Epithelial cell of prostate (primary cell): ENCODE results near the gene DNAJC6.

Experiments
- DNase-seq: peaks from one replicate; pipeline ENCODE4 v3.0.0-alpha.2; 2011; ENCODE audit warnings: low read depth, low spot score
- H3K27ac ChIP-seq: fragments of 450-650 bp; 2 replicates; pipeline ENCODE4 v1.5.1; 2017; ENCODE audit warnings: mild to moderate bottlenecking

The DNAJC6 gene

GRCh38 chr1:65393928-65394327, 84.6 kb downstream of the DNAJC6 start:
- no peak for DNase-seq
- H3K27ac ChIP-seq = no peak overlapping the region

- H3K27ac ChIP-seq = no peak overlapping the region
- no peak for DNase-seq
Observed at GRCh38 chr1:65395887-65396612, 86.7 kb downstream of the DNAJC6 start.

GRCh38 chr1:65398083-65398482, 88.7 kb downstream of the DNAJC6 start:
- no peak for DNase-seq
- no peak overlapping the region for H3K27ac ChIP-seq

- DNase-seq = no peak
- no peak overlapping the region for H3K27ac ChIP-seq
Observed at GRCh38 chr1:65399003-65399402, 89.7 kb downstream of the DNAJC6 start.

GRCh38 chr1:65401612-65402011, 92.3 kb downstream of the DNAJC6 start:
- no peak for DNase-seq

GRCh38 chr1:65404941-65405340, 95.6 kb downstream of the DNAJC6 start:
- no peak for DNase-seq
- H3K27ac ChIP-seq = no peak overlapping the region

More at GRCh38 chr1:65401612-65402011, 92.3 kb downstream of the DNAJC6 start:
- no peak overlapping the region for H3K27ac ChIP-seq

GRCh38 chr1:65407877-65408276, 98.5 kb downstream of the DNAJC6 start:
- no peak for DNase-seq
- H3K27ac ChIP-seq = no peak overlapping the region

- DNase-seq = no peak
- no peak overlapping the region for H3K27ac ChIP-seq
Observed at GRCh38 chr1:65409314-65409713, 100.0 kb downstream of the DNAJC6 start.

GRCh38 chr1:65409816-65410326, 100.5 kb downstream of the DNAJC6 start:
- no peak overlapping the region for H3K27ac ChIP-seq
- no peak for DNase-seq

- peak overlapping the region; percentile 6 for H3K27ac ChIP-seq
- no peak for DNase-seq
Observed at GRCh38 chr1:65412256-65412983, 103.1 kb downstream of the DNAJC6 start.

- DNase-seq = no peak
- H3K27ac ChIP-seq = no peak overlapping the region
Observed at GRCh38 chr1:65412984-65413375, 103.6 kb downstream of the DNAJC6 start.

GRCh38 chr1:65414538-65414937, 105.2 kb downstream of the DNAJC6 start:
- DNase-seq = no peak
- H3K27ac ChIP-seq = no peak overlapping the region

- no peak overlapping the region for H3K27ac ChIP-seq
- DNase-seq = no peak
Observed at GRCh38 chr1:65416767-65417166, 107.4 kb downstream of the DNAJC6 start.

- DNase-seq = no peak
- peak overlapping the region; percentile 98 for H3K27ac ChIP-seq
Observed at GRCh38 chr1:65417729-65418128, 108.4 kb downstream of the DNAJC6 start.

- peak overlapping the region; percentile 98 for H3K27ac ChIP-seq
Observed at GRCh38 chr1:65418522-65419185, 109.3 kb downstream of the DNAJC6 start.

GRCh38 chr1:65419681-65420589, 110.6 kb downstream of the DNAJC6 start:
- peak; percentile 80 for DNase-seq
- peak overlapping the region; percentile 98 for H3K27ac ChIP-seq

More at GRCh38 chr1:65418522-65419185, 109.3 kb downstream of the DNAJC6 start:
- DNase-seq = no peak

- H3K27ac ChIP-seq = peak within 1 kb of the TSS; percentile 98
- DNase-seq = no peak
Observed at GRCh38 chr1:65420590-65421350, 111.4 kb downstream of the DNAJC6 start, which contains the start of the genes LEPR and LEPROT. TSS of gene LEPR (plus strand) at chr1:65420668. CDS start at chr1:65565566, 144,898 bp downstream. TSS of gene LEPROT (plus strand) at chr1:65420668. CDS start at chr1:65420725, 57 bp downstream.

- peak overlapping the region; percentile 98 for H3K27ac ChIP-seq
- DNase-seq = no peak
Observed at GRCh38 chr1:65421351-65422025, 112.1 kb downstream of the DNAJC6 start.
